GM23338 (cell line): Measurements from ENCODE around the gene PDE2A. TPM values are rescaled to one million over a fixed set of nuclear protein-coding genes. Genes with fewer than 3 reads are reported as not detected.

Experiments
- ATAC-seq: fragments of 200-7000 bp; cut with Tn5 transposase; 3 replicates; pipeline ENCODE4 v1.9.1; 2020
- DNase-seq: peaks from one replicate; pipeline ENCODE4 v3.0.0-alpha.2; 2015; ENCODE audit warnings: low spot score
- H2AFZ ChIP-seq: fragments of 200-600 bp; sonication (generic); 2 replicates; pipeline ENCODE4 v1.8.0; 2016; ENCODE audit warnings: antibody characterized with exemption, mild to moderate bottlenecking, moderate library complexity
- H3F3A ChIP-seq: fragments of 200-600 bp; sonication (generic); replicated peaks from 2 replicates; pipeline ENCODE4 v1.8.0; 2017; ENCODE audit warnings: antibody characterized with exemption, mixed run types, low read depth
- H3K27ac ChIP-seq: fragments of 200-600 bp; sonication (generic); 2 replicates; pipeline ENCODE4 v1.6.1; 2016; ENCODE audit warnings: low read depth
- H3K27me3 ChIP-seq: fragments of 200-600 bp; sonication (generic); 2 replicates; pipeline ENCODE4 v1.8.0; 2016; ENCODE audit warnings: mild to moderate bottlenecking, mixed run types, moderate library complexity; ENCODE audit not compliant: insufficient read depth
- H3K36me3 ChIP-seq: fragments of 200-600 bp; sonication (generic); 2 replicates; pipeline ENCODE4 v1.8.0; 2016; ENCODE audit warnings: mild to moderate bottlenecking; ENCODE audit not compliant: insufficient read depth
- H3K4me1 ChIP-seq: fragments of 200-600 bp; sonication (generic); 2 replicates; pipeline ENCODE4 v1.8.0; 2016; ENCODE audit warnings: mild to moderate bottlenecking, moderate library complexity; ENCODE audit not compliant: insufficient read depth
- H3K4me2 ChIP-seq: fragments of 200-600 bp; sonication (generic); 2 replicates; pipeline ENCODE4 v1.7.1; 2017; ENCODE audit warnings: mixed run types
- H3K4me3 ChIP-seq: fragments of 200-600 bp; sonication (generic); 2 replicates; pipeline ENCODE4 v1.6.1; 2016; ENCODE audit warnings: mixed run types
- H3K79me2 ChIP-seq: fragments of 200-600 bp; sonication (generic); replicated peaks from 2 replicates; pipeline ENCODE4 v1.8.0; 2017; ENCODE audit warnings: mild to moderate bottlenecking; ENCODE audit not compliant: insufficient read depth
- H3K9me2 ChIP-seq: fragments of 200-600 bp; sonication (generic); 2 replicates; pipeline ENCODE4 v1.8.0; 2017; ENCODE audit not compliant: insufficient read depth
- H4K20me1 ChIP-seq: fragments of 200-600 bp; sonication (generic); replicated peaks from 2 replicates; pipeline ENCODE4 v1.8.0; 2017; ENCODE audit warnings: mild to moderate bottlenecking; ENCODE audit not compliant: insufficient read depth
- H3K27ac Mint-ChIP-seq: 2 replicates; pipeline ENCODE4 v1.8.0; 2020; ENCODE audit warnings: inconsistent platforms, mild to moderate bottlenecking, moderate library complexity, mixed read lengths
- H3K27me3 Mint-ChIP-seq: 3 replicates; pipeline ENCODE4 v1.8.0; 2022; ENCODE audit warnings: low read depth, mild to moderate bottlenecking, moderate library complexity, mixed read lengths, inconsistent platforms; ENCODE audit not compliant: insufficient read depth, poor library complexity
- H3K36me3 Mint-ChIP-seq: 3 replicates; pipeline ENCODE4 v1.8.0; 2021; ENCODE audit warnings: low read depth, mild to moderate bottlenecking, inconsistent platforms, moderate library complexity, mixed read lengths
- H3K4me1 Mint-ChIP-seq: 3 replicates; pipeline ENCODE4 v1.8.0; 2020; ENCODE audit warnings: mild to moderate bottlenecking, inconsistent platforms, mixed read lengths
- H3K4me3 Mint-ChIP-seq: 3 replicates; pipeline ENCODE4 v1.8.0; 2021; ENCODE audit warnings: moderate library complexity, mild to moderate bottlenecking, inconsistent platforms, mixed read lengths
- H3K9me3 Mint-ChIP-seq: 3 replicates; pipeline ENCODE4 v1.8.0; 2020; ENCODE audit warnings: moderate library complexity, mild to moderate bottlenecking, inconsistent platforms, mixed read lengths
- CREB1 ChIP-seq: fragments of 250-450 bp; sonication (Bioruptor Pico); IDR thresholded peaks from 2 replicates; pipeline ENCODE4 v1.5.0; 2020; ENCODE audit warnings: low read depth, mild to moderate bottlenecking, moderate library complexity
- ETS1 ChIP-seq: IDR thresholded peaks from 2 replicates; pipeline ENCODE4 v1.6.1; 2016; ENCODE audit warnings: antibody characterized with exemption
- EZH2phosphoT487 ChIP-seq: fragments of 200-600 bp; sonication (generic); IDR thresholded peaks from one replicate; pipeline ENCODE4 v1.8.1; 2018; ENCODE audit warnings: antibody characterized with exemption; ENCODE audit not compliant: unreplicated experiment
- JUNB ChIP-seq: IDR thresholded peaks from one replicate; pipeline ENCODE4 v1.6.1; 2016; ENCODE audit warnings: antibody characterized with exemption; ENCODE audit not compliant: unreplicated experiment
- POLR2AphosphoS5 ChIP-seq: IDR thresholded peaks from 2 replicates; pipeline ENCODE4 v1.6.1; 2016; ENCODE audit warnings: antibody characterized with exemption, low read depth
- ZNF331 ChIP-seq: fragments of 250-450 bp; sonication (Bioruptor Pico); IDR thresholded peaks from 2 replicates; pipeline ENCODE4 v1.5.0; 2020; ENCODE audit warnings: low read depth, mild to moderate bottlenecking, moderate library complexity
- ZNF462 ChIP-seq: fragments of 250-450 bp; sonication (Bioruptor Pico); IDR thresholded peaks from 2 replicates; pipeline ENCODE4 v1.5.0; 2020; ENCODE audit warnings: mild to moderate bottlenecking, moderate library complexity
- polyA plus RNA-seq: library from polyadenylated mRNA; unstranded; fragments of >200 nt; fragmentation: Nextera tagmentation; extraction: Ambion mirVana; gene quantifications from 2 replicates; pipeline ENCODE4 v1.2.1, GENCODE V29; 2016
- total RNA-seq: library from RNA; depleted of rRNA; stranded (reverse); fragments of >200 nt; shearing (Covaris generic); gene quantifications from 2 replicates; pipeline ENCODE4 v1.2.3, GENCODE V29; 2014

Gene PDE2A
- total and polyA plus RNA-seq, 2 experiments from 2014 or later = 4.3 to 16.2 TPM

GRCh38 chr11:72697814-72698213, 23.6 kb upstream of the PDE2A start:
- Histone ChIP-seq H3K9me2 (no peaks in the 10 kb centered on the region), H3K79me2 (no peaks in the 10 kb centered on the region), H3F3A (no peaks in the 10 kb centered on the region), H3K27ac (no peak overlapping the region), H3K27me3 (no peaks in the 10 kb centered on the region), H2AFZ (no peak overlapping the region), H3K4me2 (0 out of 2 replicates have a peak overlapping the region, but pooled peaks have one; percentile 43), H3K4me1 (peaks cover 4% of the 10 kb centered on the region; the same call in 1 of the 2 replicates), H4K20me1 (no peaks in the 10 kb centered on the region), H3K4me3 (no peak overlapping the region), H3K36me3 (no peaks in the 10 kb centered on the region; the same call in 1 of the 2 replicates)
- peak; percentile 8; the same call in 2 of the 3 replicates for ATAC-seq
- Mint-ChIP-seq H3K36me3 (peaks cover 47% of the 10 kb centered on the region), H3K4me3 (no peak overlapping the region), H3K27me3 (peaks cover 18% of the 10 kb centered on the region), H3K4me1 (peaks cover 9% of the 10 kb centered on the region), H3K27ac (no peak overlapping the region; the same call in 1 of the 2 replicates), H3K9me3 (no peaks in the 10 kb centered on the region)
- no peak for TF ChIP-seq ETS1
- TF ChIP-seq EZH2phosphoT487 = no peak
- DNase-seq = no peak

- H3K79me2 ChIP-seq = no peaks in the 10 kb centered on the region
- peak; percentile 91 for ATAC-seq
- no peaks in the 10 kb centered on the region for H4K20me1 ChIP-seq
- H2AFZ ChIP-seq = no peak overlapping the region
- peaks cover 4% of the 10 kb centered on the region; the same call in 1 of the 2 replicates for H3K4me1 ChIP-seq
- Mint-ChIP-seq H3K4me1 (peaks cover 6% of the 10 kb centered on the region; the same call in 2 of the 3 replicates), H3K36me3 (peaks cover 51% of the 10 kb centered on the region), H3K27me3 (peaks cover 15% of the 10 kb centered on the region), H3K27ac (no peak overlapping the region), H3K9me3 (no peaks in the 10 kb centered on the region), H3K4me3 (no peak overlapping the region)
- no peaks in the 10 kb centered on the region for H3K9me2 ChIP-seq
- no peak overlapping the region for H3K27ac ChIP-seq
- no peak for TF ChIP-seq CREB1 (CRISPR knock-in tag)
- no peak for TF ChIP-seq JUNB
- no peak for TF ChIP-seq ZNF331 (CRISPR knock-in tag)
- no peak for TF ChIP-seq ZNF462
- peak; percentile 40; the same call in 1 of the 2 replicates for TF ChIP-seq POLR2AphosphoS5
- no peaks in the 10 kb centered on the region; the same call in 1 of the 2 replicates for H3K36me3 ChIP-seq
- DNase-seq = peak; percentile 92
- no peaks in the 10 kb centered on the region for H3K27me3 ChIP-seq
- H3F3A ChIP-seq = no peaks in the 10 kb centered on the region
- H3K4me2 ChIP-seq = peak overlapping the region; percentile 43; the same call in 1 of the 2 replicates
- H3K4me3 ChIP-seq = peak overlapping the region; percentile 23; the same call in 1 of the 2 replicates
Measured at GRCh38 chr11:72696866-72697700, 22.9 kb upstream of the PDE2A start.
